Tibial nerve (tissue), 4 donors: ENCODE data around the gene HS3ST6.

Source experiments
- EP300 ChIP-seq, 2 donors: sonication (generic); formaldehyde crosslinking; IDR thresholded peaks; one replicate each; pipeline ENCODE4 v1.6.1; 2017; ENCODE audit warnings: antibody characterized with exemption in 2 of 2, mild to moderate bottlenecking in 1 of 2
- POLR2A ChIP-seq, 2 donors: fragments of 450-650 bp; IDR thresholded peaks; one replicate each; pipeline ENCODE4 v1.6.1; 2017; ENCODE audit warnings: antibody characterized with exemption in 2 of 2, mild to moderate bottlenecking in 2 of 2, moderate library complexity in 2 of 2
- TF ChIP-seq, protein P1 (sequence below), 5 experiments: fragments of 200-600 bp in 3 of 5; fragments of 450-650 bp in 2 of 5; sonication (generic) in 3 of 5; IDR thresholded peaks; one replicate each; pipeline ENCODE4 v1.5.1; 2016 to 2019; ENCODE audit warnings: antibody characterized with exemption in 5 of 5, mild to moderate bottlenecking in 3 of 5, moderate library complexity in 2 of 5

DNA sequence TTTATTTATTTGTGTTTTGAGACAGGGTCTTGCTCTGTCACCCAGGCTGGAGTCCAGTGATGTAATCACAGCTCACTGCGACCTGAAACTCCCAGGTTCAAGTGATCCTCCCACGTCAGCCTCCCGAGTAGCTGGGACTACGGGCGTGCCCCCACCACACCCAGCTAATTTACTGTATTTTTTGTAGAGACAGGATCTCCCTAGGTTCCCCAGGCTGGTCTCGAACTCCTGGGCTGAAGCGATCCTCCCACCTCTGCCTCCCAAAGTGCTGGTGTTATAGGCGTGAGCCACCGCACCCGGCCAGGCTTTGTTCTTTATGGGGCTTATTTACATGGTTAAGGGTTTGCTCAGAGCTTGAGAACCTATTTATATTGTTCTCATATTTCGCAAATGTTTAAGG, 40.4 kb downstream of the HS3ST6 start:
- TF ChIP-seq, protein P1, sequence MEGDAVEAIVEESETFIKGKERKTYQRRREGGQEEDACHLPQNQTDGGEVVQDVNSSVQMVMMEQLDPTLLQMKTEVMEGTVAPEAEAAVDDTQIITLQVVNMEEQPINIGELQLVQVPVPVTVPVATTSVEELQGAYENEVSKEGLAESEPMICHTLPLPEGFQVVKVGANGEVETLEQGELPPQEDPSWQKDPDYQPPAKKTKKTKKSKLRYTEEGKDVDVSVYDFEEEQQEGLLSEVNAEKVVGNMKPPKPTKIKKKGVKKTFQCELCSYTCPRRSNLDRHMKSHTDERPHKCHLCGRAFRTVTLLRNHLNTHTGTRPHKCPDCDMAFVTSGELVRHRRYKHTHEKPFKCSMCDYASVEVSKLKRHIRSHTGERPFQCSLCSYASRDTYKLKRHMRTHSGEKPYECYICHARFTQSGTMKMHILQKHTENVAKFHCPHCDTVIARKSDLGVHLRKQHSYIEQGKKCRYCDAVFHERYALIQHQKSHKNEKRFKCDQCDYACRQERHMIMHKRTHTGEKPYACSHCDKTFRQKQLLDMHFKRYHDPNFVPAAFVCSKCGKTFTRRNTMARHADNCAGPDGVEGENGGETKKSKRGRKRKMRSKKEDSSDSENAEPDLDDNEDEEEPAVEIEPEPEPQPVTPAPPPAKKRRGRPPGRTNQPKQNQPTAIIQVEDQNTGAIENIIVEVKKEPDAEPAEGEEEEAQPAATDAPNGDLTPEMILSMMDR (IDR thresholded peaks at IDR 0.05): no peak
- TF ChIP-seq POLR2A (IDR thresholded peaks at IDR 0.05) (no peak), EP300 (IDR thresholded peaks at IDR 0.05) (no peak)
